Measurements from ENCODE around the gene TPTE2. TPM values are rescaled to one million over a fixed set of nuclear protein-coding genes. Genes with fewer than 3 reads are reported as not detected.
"Not testable (repeated sequence)": the region's sequence is repeated elsewhere in the genome, so short reads cannot be mapped to it uniquely, and the experiment has no call there.

TPTE2 gene
- polyA plus RNA-seq, 1 donor, result 0.06 TPM

DNA sequence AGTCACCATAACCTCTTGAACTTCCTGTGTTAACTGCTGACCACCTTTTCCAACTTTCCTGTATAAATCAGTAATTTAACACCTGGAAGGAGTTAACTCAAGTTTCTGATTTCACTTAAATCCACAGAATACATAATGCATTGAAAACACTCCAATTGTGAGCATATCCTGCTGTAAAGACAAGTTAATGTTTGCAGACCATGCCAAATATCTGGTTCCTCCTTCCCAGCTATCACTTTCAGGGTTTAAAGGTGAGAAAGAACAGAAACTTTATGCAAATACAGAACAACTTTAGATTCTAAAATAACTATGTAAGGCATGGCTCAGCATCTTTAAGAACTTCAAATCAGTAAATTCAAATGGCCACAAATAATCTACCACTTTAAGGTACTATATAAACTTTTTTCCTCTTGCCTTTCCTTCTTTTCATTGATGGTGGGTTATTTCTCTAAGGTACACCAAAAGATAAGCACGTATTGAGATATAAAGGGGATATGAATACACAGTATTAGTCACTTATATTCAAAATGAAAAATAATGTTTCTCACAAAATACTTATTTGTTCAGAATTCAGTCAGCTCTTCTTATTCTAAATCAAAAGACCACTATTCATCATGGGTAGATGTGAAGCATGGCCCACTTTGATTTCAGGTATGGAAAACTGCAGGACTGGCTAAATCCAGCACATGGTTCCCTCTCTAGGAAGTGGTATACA, 6.6 kb upstream of the TPTE2 start:
- no peaks in the 10 kb centered on the region for H3K4me1 ChIP-seq (ENCODE audit: control insufficient read depth, insufficient read depth, low read length)
- no peak overlapping the region for H3K4me3 ChIP-seq (ENCODE audit: low read length)
- DNase-seq, result no peak
- no CpG with 5 or more reads among the region's 1 CpG for WGBS (ENCODE audit: insufficient coverage, low lambda C conversion rate)
- peaks cover 6% of the 10 kb centered on the region for H3K9me3 ChIP-seq (ENCODE audit: control insufficient read depth, low read depth, low read length)
- no peaks in the 10 kb centered on the region for H3K27me3 ChIP-seq (ENCODE audit: control insufficient read depth, insufficient read depth, low read length)
- no peaks in the 10 kb centered on the region for H3K36me3 ChIP-seq (ENCODE audit: control insufficient read depth, insufficient read depth, low read length)
- H3K27ac ChIP-seq (ENCODE audit: low read length), result no peak overlapping the region

GRCh38 chr13:19561585-19561984, 253 bp upstream of the TPTE2 start:
- Histone ChIP-seq H3K4me1 (ENCODE audit: control insufficient read depth, insufficient read depth, low read length) (no peaks in the 10 kb centered on the region), H3K27me3 (ENCODE audit: control insufficient read depth, insufficient read depth, low read length) (no peaks in the 10 kb centered on the region), H3K27ac (ENCODE audit: low read length) (no peak overlapping the region), H3K9me3 (ENCODE audit: control insufficient read depth, low read depth, low read length) (peaks cover 18% of the 10 kb centered on the region), H3K36me3 (ENCODE audit: control insufficient read depth, insufficient read depth, low read length) (no peaks in the 10 kb centered on the region), H3K4me3 (ENCODE audit: low read length) (no peak overlapping the region)
- no peak for DNase-seq
- no CpG with 5 or more reads among the region's 28 CpGs for WGBS (ENCODE audit: insufficient coverage, low lambda C conversion rate)

GRCh38 chr13:19560672-19561071, 660 bp downstream of the TPTE2 start:
- DNase-seq; H3K27me3 ChIP-seq (ENCODE audit: control insufficient read depth, insufficient read depth, low read length); H3K36me3 ChIP-seq (ENCODE audit: control insufficient read depth, insufficient read depth, low read length); H3K4me3 ChIP-seq (ENCODE audit: low read length); H3K27ac ChIP-seq (ENCODE audit: low read length); H3K4me1 ChIP-seq (ENCODE audit: control insufficient read depth, insufficient read depth, low read length): not testable (repeated sequence)
- H3K9me3 ChIP-seq (ENCODE audit: control insufficient read depth, low read depth, low read length), result peaks cover 18% of the 10 kb centered on the region
- no CpG with 5 or more reads among the region's 22 CpGs for WGBS (ENCODE audit: insufficient coverage, low lambda C conversion rate)

DNA sequence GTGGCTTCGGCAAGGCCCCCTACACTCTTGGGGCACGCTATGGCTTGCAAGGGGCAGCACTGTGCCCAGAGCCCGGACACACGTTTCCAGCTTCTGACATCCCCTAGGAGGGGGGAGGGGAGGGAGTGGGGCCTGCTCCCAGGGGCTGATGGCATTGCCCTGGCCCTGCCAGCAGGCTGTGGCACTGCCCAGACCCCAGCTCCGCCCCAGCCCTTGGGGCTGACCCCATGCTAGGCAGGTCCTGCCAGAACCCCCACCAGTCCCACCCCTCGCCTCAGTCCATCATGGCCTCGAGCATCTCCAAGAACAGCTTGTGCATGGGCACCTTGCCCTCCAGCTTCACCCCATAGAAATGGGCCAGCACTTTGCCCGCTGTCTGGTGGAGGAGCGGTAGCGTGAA, 1.6 kb downstream of the TPTE2 start:
- not testable (repeated sequence) for H3K4me3 ChIP-seq (ENCODE audit: low read length); DNase-seq; H3K27me3 ChIP-seq (ENCODE audit: control insufficient read depth, insufficient read depth, low read length); H3K27ac ChIP-seq (ENCODE audit: low read length); H3K36me3 ChIP-seq (ENCODE audit: control insufficient read depth, insufficient read depth, low read length); H3K4me1 ChIP-seq (ENCODE audit: control insufficient read depth, insufficient read depth, low read length)
- WGBS (ENCODE audit: insufficient coverage, low lambda C conversion rate), result no CpG with 5 or more reads among the region's 10 CpGs
- H3K9me3 ChIP-seq (ENCODE audit: control insufficient read depth, low read depth, low read length), result peaks cover 16% of the 10 kb centered on the region

DNA sequence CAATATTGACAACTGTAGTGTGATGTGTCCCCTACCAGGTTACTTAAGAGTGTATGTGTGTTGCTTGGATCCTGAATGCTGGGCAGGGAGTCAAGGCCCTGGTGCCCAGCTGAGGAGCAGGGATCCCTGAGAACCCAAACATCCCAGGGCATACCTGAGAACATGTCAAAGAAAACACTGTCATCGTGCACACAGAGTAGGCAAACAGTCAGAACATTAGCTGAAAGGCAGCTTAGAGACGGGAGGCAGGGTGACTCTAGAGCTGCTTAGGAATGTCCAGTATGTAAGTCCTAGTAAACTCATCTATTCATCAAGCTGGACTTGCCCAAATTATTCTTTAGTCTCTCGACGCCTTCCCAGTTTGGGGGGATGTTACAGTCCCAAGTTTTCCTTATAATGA, 4.0 kb downstream of the TPTE2 start:
- not testable (repeated sequence) for H3K4me1 ChIP-seq (ENCODE audit: control insufficient read depth, insufficient read depth, low read length); H3K4me3 ChIP-seq (ENCODE audit: low read length); H3K27ac ChIP-seq (ENCODE audit: low read length); H3K36me3 ChIP-seq (ENCODE audit: control insufficient read depth, insufficient read depth, low read length); H3K27me3 ChIP-seq (ENCODE audit: control insufficient read depth, insufficient read depth, low read length); DNase-seq
- WGBS (ENCODE audit: insufficient coverage, low lambda C conversion rate), result no CpG with 5 or more reads among the region's 4 CpGs
- H3K9me3 ChIP-seq (ENCODE audit: control insufficient read depth, low read depth, low read length), result peaks cover 12% of the 10 kb centered on the region

DNA sequence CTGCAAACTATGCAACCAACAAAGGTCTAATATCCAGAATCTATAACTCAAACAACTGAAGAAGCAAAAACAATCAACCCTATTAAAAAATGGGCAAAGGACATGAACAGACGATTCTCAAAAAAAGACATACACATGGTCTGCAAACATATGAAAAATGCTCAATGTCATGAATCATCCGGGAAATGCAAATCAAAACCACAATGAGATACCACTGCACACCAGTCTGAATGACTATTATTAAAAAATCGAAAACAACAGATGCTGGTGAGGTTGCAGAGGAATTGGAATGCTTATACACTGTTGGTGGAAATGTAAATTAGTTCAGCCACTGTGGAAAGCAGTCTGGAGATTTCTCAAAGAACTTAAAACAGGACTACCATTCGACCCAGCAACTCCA, 12.1 kb downstream of the TPTE2 start:
- not testable (repeated sequence) for H3K27me3 ChIP-seq (ENCODE audit: control insufficient read depth, insufficient read depth, low read length); H3K27ac ChIP-seq (ENCODE audit: low read length); H3K4me1 ChIP-seq (ENCODE audit: control insufficient read depth, insufficient read depth, low read length); DNase-seq; H3K36me3 ChIP-seq (ENCODE audit: control insufficient read depth, insufficient read depth, low read length); H3K9me3 ChIP-seq (ENCODE audit: control insufficient read depth, low read depth, low read length); H3K4me3 ChIP-seq (ENCODE audit: low read length)
- whole genome bisulfite sequencing (ENCODE audit: insufficient coverage, low lambda C conversion rate), result 100% methylated on average over 1 of the region's 4 CpGs

- not testable (repeated sequence) for H3K36me3 ChIP-seq (ENCODE audit: control insufficient read depth, insufficient read depth, low read length); H3K27me3 ChIP-seq (ENCODE audit: control insufficient read depth, insufficient read depth, low read length); H3K27ac ChIP-seq (ENCODE audit: low read length); DNase-seq; H3K4me1 ChIP-seq (ENCODE audit: control insufficient read depth, insufficient read depth, low read length); H3K9me3 ChIP-seq (ENCODE audit: control insufficient read depth, low read depth, low read length); H3K4me3 ChIP-seq (ENCODE audit: low read length)
These were observed 35.7 kb downstream of the TPTE2 start for GRCh38 chr13:19525634-19526033.

DNA sequence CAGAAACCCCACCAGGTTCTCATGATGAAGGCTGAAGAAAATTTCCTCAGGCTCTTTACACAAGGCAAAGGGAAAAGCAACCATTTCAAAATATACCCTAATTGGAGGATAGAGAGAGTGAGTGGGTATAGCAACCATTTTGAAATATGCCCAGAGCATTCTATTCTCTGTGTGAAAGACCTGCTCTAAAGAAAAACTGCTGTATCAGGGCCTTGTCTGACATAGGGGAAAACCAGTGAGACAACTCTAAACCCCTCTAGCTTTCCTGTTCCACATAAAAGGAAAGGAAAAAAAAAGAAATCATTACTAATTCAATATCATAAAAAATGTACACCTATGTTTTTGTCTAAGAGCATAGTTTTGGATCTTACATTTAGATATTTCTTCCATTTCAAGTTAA, 42.3 kb downstream of the TPTE2 start:
- no peak for DNase-seq
- Histone ChIP-seq H3K4me3 (ENCODE audit: low read length) (no peak overlapping the region), H3K27ac (ENCODE audit: low read length) (no peak overlapping the region), H3K36me3 (ENCODE audit: control insufficient read depth, insufficient read depth, low read length) (no peaks in the 10 kb centered on the region), H3K4me1 (ENCODE audit: control insufficient read depth, insufficient read depth, low read length) (no peaks in the 10 kb centered on the region), H3K27me3 (ENCODE audit: control insufficient read depth, insufficient read depth, low read length) (no peaks in the 10 kb centered on the region), H3K9me3 (ENCODE audit: control insufficient read depth, low read depth, low read length) (no peaks in the 10 kb centered on the region)

DNA sequence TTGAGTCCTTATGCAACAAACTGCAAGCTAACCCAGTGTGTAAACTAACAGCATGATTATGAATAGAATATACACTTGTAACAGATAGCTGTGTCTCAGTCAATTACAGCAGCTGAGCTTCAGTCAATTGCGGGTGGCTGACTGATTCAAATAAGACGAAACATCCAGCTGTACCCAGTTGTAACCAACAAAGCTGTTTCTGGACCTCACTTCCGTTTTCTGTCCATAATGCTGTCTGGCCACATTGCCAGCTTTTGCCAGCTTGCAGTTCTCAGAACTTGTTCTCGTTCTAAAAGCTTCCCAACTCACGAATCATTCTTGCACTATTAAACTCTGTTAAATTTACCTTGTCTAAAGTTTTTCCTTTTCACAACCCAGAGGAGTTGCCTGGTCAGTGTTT, 53.7 kb downstream of the TPTE2 start:
- H3K4me1 ChIP-seq (ENCODE audit: control insufficient read depth, insufficient read depth, low read length); H3K9me3 ChIP-seq (ENCODE audit: control insufficient read depth, low read depth, low read length); H3K27me3 ChIP-seq (ENCODE audit: control insufficient read depth, insufficient read depth, low read length); DNase-seq; H3K4me3 ChIP-seq (ENCODE audit: low read length); H3K36me3 ChIP-seq (ENCODE audit: control insufficient read depth, insufficient read depth, low read length); H3K27ac ChIP-seq (ENCODE audit: low read length): not testable (repeated sequence)
- WGBS (ENCODE audit: insufficient coverage, low lambda C conversion rate), result 80% methylated on average over 2 of the region's 5 CpGs

- not testable (repeated sequence) for H3K36me3 ChIP-seq (ENCODE audit: control insufficient read depth, insufficient read depth, low read length); H3K27me3 ChIP-seq (ENCODE audit: control insufficient read depth, insufficient read depth, low read length); DNase-seq; H3K4me3 ChIP-seq (ENCODE audit: low read length); H3K9me3 ChIP-seq (ENCODE audit: control insufficient read depth, low read depth, low read length); H3K27ac ChIP-seq (ENCODE audit: low read length); H3K4me1 ChIP-seq (ENCODE audit: control insufficient read depth, insufficient read depth, low read length)
- WGBS (ENCODE audit: insufficient coverage, low lambda C conversion rate), result no CpG with 5 or more reads among the region's 9 CpGs
These were observed 101.2 kb downstream of the TPTE2 start for GRCh38 chr13:19460126-19460525.

DNA sequence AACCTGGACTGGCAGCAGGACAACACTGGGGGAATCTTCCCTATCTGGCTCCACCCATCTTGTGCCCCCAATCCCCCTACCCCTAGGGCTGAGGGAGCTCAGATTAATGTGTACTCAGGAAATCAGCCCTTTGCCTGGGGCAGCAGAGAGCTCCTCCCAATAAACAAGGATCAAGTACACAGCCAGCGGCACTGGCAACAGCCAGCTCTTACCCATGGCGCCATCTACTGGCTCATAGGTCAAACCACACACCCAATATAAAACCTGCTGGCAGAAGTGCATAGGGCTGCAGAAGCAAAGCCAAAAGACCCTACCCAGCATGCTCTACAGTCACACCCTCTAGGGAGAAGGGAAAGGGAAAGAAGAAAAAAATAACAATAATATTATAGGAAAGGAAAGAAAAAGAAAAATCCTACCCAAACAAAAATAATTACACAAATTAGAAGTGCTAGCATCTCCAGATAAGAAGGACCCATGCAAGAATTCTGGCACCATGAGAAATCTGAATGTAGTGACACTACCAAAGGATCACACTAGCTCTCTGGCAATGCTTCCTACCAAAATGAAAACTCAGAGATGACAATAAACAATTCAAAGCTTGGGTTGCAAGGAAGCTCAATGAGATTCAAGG, 122.2 kb downstream of the TPTE2 start:
- not testable (repeated sequence) for DNase-seq; H3K27ac ChIP-seq (ENCODE audit: low read length); H3K4me1 ChIP-seq (ENCODE audit: control insufficient read depth, insufficient read depth, low read length); H3K36me3 ChIP-seq (ENCODE audit: control insufficient read depth, insufficient read depth, low read length); H3K27me3 ChIP-seq (ENCODE audit: control insufficient read depth, insufficient read depth, low read length); H3K9me3 ChIP-seq (ENCODE audit: control insufficient read depth, low read depth, low read length); H3K4me3 ChIP-seq (ENCODE audit: low read length)
- no CpG with 5 or more reads among the region's 2 CpGs for WGBS (ENCODE audit: insufficient coverage, low lambda C conversion rate)

All from large intestine (tissue), 3 donors.